HG03439 (cell line): ENCODE data around the gene MAP7D3.

Experiments used
- ATAC-seq: cut with Tn5 transposase; IDR thresholded peaks from one replicate; pipeline ENCODE4 v1.9.1; 2021; ENCODE audit warnings: mild to moderate bottlenecking, moderate library complexity; ENCODE audit not compliant: unreplicated experiment

Gene MAP7D3

DNA sequence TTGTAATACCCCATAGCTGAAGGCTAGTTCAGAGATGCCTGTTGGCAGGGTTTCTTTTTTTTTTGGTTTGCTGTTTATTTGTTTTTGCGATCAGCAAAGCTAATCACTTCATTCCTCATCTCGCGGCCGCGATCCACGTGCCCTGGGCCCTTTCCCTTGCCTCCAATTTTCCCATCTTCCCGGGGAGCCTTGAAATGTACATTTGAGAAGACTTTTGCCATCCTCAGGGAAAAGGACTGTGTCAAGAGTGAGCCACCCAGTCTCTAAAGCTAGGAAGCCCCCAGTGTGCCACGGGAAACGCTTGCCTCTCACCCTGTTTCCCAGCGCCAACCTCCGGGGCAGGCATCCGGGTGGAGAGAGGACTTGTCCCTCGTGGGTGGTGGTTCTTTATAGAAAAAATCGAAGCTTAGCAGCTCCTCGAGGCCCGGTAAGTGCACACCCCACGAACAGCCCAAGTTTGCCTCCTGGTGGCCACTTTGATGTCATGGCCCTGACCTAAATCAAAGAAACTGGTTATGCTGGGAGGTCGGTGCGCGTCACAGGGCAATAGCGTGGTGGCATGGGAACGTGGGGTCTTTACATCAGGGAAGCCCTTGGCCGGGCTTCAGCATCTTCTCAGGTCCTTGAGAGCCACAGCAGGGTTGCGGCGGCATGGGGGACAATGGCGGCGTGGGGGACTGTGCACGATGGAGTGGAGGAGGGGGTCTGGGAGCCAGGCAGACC is 42.0 kb downstream of the MAP7D3 start:
- no peak for ATAC-seq

DNA sequence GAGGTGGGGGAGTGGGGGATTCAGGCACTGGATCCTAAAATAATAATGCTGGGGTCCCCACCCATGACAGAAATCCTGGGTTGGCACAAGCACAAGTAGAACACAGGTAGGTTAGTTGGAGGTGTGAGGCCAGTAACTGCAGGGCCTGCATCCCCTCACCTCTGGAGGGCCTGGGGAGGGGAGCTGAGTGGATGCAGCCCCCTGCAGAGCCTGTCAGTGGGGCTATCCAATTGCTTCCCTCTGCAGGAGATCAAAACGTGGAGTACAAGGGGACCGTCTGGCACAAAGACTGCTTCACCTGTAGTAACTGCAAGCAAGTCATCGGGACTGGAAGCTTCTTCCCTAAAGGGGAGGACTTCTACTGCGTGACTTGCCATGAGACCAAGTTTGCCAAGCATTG is 43.7 kb downstream of the MAP7D3 start:
- no peak for ATAC-seq

DNA sequence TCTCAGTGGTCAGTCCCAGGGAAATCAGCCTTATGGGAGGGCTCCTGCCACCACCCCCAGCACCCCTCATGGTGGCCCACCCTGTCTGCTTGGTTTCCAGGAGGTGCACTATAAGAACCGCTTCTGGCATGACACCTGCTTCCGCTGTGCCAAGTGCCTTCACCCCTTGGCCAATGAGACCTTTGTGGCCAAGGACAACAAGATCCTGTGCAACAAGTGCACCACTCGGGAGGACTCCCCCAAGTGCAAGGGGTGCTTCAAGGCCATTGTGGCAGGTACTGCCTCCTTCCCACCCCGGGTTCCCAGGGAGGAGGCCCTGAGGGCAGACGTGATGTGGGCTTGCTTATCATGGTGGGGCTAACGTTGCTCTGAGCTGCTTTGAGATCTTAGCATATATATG is 44.3 kb downstream of the MAP7D3 start:
- no peak for ATAC-seq

DNA sequence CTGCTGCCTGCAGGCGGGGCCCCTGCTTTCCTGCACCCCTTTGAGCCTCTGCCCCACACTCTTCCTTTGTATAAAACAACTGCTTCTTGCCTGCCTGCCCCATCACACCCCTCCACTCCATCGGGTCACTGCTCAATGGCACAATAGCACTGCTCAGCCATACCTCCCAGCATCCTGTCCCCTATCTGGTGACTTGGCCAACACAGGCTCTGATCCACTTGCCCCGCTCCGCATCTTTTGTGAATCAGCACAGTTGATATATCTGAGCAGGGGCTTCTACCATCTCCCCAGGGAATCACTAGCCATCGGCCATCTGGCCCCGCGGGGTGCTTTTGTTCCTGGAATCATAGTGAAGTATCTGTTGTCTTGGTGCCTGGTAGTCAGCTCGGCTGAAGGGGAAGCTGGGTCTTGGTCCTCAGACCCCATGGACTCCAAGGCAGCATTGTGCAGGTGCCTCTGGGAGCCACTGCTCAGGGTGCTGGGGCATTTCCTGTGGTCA is 45.3 kb downstream of the MAP7D3 start:
- no peak for ATAC-seq

DNA sequence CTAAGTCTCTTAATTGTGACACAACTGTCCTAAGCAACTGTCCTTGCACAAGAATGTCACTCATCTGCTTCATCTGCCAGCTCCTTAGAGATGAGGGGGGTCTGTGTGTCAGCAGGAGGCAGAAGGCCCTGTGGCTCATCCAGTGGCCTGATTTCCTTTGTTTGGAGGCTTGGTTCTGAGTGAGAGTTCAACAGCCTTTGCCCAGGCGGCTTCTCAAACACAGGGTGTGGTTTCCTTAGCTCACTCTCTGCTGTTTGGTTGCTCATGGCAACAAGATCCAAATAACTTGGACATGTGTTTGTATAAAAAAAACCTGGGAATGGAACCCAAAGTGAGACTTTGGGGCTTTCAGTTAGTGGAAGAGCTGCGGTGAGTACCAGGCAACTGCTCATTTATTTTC is 46.6 kb downstream of the MAP7D3 start:
- ATAC-seq: no peak

DNA sequence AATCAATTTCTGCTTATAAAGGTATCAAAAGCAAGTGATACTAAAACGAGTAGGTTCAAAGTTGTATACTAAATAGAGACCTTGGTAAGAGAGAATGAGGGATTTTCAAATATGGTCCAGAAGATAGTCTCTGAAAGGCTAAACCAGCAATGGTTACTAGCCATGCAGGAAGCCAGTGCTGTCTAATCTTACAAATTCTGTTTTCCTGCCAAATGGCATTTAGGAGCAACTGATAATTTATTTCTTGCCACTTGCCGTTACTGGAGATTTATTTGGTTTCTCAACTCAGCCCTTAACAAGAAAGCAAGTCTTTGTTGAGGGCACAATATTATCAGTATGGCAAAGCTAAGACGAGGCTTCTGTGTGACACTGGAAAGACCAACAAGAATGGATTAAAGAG is 47.2 kb downstream of the MAP7D3 start:
- ATAC-seq: no peak

DNA sequence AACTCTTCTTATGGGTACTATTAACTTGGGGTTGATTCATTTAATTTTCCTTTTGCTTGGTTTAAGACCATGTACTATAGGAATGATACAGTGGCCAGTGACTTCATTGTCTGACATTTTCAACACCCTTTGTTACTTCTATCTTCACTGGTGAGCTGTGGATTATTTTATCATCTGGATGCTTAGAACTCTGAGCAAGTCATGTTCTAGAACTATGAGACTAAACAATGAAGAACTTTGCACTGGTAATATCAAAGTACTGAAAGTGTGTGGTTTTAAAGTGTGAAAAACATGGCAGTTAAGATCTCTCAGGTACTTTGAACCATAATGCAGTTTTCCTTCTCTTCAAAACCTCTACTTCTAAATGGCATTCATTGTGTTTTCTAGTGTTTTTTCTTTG is 47.8 kb downstream of the MAP7D3 start:
- ATAC-seq: no peak

DNA sequence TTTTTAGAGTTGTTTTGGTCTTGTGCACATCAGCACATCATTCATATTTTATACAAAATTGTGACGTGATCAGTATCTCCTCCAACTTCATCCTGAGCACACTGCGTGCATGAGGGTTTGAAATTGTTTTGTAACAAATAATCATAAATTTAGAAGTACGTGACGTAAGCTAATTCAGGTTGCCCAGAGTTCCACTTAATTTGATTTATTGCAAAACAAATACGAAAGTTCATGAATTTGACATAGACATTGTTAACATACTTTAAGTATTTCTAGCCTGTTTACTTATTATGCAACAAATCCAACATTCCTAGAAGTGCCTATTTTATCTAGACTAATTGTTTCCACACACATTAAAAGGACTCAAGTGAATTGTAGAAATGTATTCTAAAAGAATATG is 48.3 kb downstream of the MAP7D3 start:
- no peak for ATAC-seq

DNA sequence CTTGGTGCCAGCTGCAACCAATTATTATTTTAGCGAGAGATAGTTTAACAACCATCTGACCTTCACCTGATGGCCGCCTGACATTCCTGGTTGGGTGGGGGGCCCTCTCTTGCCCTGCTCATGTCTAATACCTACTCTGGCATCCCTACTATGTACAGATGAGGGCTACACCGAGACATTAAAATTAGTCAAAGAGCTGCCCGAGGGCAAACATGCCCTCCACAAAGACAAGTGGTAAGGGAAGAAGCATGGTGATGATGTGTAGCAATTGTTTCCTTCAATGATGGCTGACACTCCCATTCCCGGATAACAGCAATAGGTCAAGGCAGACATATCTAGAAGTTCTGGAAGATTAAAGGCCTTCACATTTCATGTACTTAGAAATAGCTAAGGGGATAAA is 49.6 kb downstream of the MAP7D3 start:
- no peak for ATAC-seq

DNA sequence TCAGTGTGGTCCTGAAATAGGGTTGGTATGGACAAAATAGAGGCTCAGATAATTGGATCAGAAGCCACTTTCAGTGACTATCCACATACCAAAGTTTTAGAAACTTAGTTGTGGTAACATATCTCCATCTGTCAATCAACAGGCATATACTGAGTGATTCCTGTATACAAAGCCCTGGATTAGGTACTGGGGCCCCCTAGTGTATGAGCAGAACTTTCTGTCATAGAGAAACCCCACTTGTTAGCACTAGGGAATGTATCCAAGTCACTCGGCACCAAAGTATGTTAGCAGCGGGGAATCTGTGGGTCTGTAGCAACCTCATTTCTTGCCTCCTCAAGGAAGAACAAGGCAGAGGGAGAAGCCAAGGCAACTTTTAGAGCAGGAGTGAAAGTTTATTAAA is 50.7 kb downstream of the MAP7D3 start:
- no peak for ATAC-seq

DNA sequence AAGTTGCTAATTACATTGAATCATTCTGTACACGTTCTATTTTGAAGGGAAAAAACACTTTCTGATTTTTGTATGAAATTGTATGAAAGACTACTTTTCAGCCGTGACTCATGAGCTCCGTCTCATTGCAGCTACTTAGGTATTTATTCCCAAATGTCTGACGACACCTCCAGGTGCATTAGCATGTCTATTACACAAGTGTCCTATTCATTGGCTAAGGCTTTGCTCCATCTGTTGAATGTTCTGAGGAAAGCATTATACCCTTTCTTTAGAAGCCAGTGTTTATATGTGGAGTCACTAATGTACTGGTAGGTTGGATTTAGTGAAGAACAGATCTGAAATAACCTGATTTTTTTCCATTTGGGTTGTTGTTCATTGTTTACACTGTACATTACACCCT is 51.8 kb downstream of the MAP7D3 start:
- no peak for ATAC-seq

DNA sequence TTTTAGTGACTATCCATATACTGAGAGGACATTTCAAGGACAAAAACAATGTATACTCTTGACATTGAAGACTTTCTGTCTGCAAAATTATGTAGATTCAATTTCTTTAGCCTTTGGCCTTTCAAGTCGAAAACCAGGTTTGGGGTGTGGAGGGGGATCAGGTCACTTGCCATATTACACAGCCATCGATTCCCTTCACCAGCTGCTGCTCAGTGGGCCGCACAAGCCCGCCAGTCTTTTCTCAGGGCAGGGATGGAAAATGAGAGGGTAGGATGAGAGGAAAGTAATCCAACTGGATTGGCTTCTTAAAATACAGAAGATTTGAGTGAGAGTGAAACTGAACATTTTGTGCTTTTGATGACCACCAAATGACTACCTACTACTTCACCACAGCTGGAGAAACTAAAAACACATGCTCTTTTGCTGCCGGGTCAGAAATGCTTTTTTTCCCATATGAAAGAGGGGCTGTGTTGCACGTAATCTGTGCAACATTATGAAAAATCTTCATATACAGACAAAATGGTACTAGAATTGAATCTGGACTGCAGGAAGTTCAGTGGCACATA is 52.4 kb downstream of the MAP7D3 start:
- ATAC-seq: no peak

DNA sequence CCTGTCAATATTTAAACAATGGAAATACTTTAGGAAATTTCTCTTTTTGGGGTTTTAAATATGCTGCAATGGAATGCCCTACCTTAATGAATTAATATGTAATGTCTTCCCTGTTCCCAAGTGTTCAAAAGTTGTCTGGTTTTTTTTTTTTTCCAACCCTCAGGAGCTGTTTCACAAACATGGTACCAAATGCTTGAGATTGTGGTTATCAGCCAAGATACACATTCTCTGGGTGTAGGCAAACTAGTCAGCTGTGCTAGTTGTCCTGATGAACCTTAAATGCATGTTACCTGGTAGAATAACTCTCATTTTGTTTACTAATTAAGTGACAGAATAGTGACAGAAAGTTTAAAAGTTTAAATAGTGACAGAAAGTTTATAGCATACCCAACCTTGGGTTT is 53.2 kb downstream of the MAP7D3 start:
- ATAC-seq: no peak

DNA sequence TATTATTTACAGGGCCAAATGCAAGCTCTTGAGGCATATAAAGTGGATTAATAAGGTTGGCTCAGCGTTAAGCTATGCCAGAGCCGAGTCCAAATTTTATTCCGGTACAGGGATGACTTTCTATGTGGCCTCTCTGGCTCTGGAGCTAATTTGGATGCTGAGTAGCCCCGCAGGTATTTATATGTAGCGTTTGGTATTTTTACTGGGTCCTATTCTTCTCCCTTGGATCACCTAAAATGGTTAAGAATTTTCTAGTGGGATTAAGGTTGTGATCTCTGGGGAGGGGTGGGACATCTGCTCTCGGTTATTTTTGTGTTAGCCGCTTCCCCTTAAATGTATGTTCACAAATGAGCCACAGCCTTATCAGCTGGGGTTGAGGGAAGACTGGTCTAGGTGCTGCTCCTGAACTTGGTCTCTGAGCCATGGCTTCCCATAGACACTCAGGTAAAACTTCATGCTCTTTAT is 54.5 kb downstream of the MAP7D3 start:
- no peak for ATAC-seq

DNA sequence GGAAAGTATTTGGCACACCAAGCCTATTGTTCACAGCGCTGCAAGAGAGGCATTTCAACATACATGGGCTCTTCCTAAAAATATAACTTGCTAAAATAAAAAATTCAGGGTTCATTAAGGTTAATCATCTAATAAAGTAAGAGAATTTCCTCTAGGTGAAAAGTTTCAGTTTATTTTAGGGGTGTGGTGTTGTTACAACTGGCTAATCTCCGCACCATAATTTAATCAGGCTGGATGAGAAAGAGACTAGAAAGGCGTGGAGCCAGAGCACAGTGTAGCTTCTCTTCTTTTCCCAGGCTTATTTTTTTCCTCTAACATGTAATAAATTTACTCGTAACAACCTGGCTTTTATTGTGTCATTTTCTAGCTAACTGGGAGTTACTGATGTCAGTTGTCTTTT is 56.0 kb downstream of the MAP7D3 start:
- no peak for ATAC-seq

DNA sequence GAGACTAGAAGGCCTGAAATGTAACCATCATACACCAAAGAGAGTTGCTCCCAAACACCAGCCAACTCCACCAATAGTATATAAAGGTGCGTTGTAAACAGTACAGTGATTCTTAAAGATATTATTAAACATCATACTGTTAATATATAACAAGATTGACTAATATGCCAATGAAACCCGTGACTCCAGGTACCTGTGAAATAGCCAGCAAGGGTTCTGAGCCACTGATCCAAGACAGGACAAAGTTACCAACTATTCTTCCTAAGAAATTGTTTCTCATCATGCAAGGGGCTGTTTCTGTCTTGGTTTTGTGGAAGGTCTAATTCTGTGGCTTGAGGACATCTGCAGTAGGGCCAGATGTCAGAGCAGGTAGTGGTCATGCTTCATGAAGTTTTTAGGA is 56.7 kb downstream of the MAP7D3 start:
- no peak for ATAC-seq

DNA sequence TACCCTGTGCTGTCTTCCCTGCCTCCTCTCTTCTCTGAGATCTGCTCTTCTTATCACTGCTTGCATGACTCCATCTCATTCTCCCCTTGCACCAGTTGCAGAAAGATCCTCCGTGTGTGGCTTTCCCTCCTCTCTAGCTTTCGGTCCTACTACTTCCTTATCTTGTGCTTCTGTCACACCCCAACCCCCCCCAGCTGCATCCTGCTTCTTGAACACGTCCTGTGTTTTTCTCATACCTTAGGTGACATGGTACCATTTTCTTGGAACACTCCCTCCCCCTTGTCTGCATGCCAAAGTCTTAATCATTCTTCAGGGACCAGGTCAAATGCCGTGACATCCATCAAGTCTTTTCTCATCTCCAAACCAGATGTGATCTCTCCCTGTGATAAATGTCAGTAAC is 57.4 kb downstream of the MAP7D3 start:
- no peak for ATAC-seq

DNA sequence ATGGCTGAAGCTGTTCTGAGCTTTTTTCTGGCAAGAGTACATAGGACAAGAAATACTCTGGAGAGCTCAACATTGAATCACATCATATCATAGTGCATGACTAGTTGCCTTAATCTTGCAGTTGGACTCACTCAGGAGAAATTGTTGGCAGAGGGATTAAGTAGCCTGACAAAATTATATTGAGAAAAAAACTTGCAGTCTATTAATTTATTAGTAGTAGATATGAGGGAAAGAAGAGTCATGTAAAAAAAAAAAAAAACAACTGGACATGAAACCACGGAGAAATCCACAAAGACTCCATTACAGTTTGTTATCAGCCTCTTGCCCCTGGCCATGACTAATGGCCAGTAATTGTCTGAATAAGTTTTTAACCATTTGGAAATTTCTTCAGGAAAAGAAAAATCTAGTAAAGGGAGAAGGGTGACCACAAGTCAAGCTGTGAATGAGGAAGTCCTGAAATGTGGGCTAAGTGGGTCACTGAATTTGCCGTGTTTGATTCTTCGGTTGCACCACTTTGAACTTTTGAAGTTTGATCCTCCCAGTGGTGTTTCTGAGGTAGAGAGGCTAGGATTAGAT is 58.3 kb downstream of the MAP7D3 start:
- ATAC-seq: no peak

DNA sequence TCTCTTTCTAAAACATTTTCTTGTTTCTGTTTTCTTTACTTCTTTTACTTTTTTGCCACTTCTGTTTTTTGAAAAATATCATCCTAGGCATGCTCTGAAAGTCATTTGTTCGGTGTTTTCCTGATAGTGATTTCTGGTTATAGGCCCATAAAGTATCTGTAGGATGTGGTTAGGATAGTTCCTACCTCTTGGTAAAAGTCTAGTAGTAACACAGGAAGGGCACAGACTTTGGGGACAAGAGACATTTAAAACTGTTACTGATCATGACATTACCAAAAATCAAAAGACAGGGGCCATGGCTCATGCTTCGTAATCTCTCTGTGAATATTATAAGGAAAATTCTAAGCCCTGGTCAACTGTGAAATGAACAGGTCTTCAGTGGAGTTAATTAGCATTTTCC is 59.1 kb downstream of the MAP7D3 start:
- no peak for ATAC-seq

DNA sequence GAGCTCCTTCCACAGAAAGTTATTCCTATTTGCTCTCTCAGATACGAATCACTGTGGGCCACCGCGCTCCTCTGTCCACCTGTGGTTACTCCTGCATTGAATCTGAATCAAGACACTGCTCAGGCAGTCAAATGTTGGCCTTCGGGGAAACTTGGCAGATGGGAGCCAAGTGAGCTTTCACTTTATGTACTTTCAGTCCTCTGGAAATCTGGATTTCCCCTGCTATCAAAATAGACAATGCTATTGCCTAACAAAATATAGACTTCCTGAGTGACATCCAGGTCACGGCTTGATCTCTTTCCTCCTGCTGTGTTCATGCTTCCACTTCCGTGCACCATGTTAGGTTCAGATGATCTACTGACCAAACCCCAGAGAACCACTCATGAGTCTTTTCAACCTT is 60.0 kb downstream of the MAP7D3 start:
- no peak for ATAC-seq

DNA sequence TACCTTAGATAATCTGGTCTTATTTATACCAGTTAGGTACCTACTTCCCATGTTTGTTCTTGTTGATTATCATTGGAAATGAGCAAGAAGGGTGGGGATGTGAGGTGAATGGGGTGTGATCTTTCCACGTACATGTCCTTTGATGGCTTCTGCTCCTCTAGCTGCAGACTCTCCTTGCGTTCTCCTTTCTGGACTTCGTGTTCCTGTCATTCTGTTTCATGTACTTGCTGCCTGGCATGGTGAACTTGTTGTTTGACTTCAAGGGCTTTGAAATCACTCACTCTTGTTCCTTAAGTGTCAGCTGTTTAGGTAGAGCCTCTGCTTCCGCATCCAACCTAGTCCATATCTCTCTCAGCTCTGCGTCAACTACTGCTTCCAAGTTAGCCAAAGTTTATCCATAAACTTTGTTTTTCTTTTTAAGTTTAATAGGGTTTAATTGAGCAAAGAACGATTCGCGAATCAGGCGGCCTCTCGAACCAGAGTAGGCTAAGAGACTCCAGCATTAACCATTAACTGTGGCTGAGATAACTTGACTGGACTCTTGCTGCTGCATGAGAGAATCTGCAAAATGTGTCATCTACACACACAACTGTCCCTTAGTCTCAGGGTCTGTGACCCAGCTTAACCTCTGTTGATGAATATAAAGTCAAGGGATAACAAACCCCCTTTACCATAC is 61.0 kb downstream of the MAP7D3 start:
- no peak for ATAC-seq

DNA sequence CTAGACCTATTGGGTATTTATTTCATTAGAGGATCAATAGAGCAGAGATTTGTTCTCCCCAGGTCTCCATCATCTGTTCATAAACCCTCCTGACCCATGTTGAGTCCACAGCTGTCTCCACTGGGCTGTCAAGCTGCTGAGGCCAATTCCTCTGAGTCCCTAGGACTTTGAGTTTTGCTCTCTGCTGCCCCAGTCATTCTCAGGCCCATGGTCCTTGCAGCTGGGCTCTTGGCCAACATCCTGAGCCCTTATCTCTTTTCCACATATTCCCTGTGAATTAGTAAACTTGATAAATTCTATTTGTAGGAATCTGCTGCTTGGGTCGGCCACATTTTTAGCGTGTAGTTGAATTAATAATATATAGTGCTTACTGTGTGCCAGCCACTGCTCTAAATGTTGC is 62.0 kb downstream of the MAP7D3 start:
- no peak for ATAC-seq
